Measurements from ENCODE around the gene SUSD5.

GRCh38 chr3:33130144-33130543 is 88.5 kb downstream of the SUSD5 start:
- no peak for TF ChIP-seq CTCF (IDR thresholded peaks at IDR 0.05)
- TF ChIP-seq POLR2A (IDR thresholded peaks at IDR 0.05): no peak
